IPS-18c (cell line): ENCODE data around the gene SRSF7.

Experiments
- H3K4me3 ChIP-seq: 2 replicates; pipeline ENCODE4 v1.7.0; 2013; ENCODE audit warnings: low read depth, mild to moderate bottlenecking, low read length, moderate library complexity; ENCODE audit not compliant: insufficient read depth
- H3K9me3 ChIP-seq: one replicate; pipeline ENCODE4 v1.6.1; 2013; ENCODE audit warnings: mild to moderate bottlenecking, low read length, moderate library complexity; ENCODE audit not compliant: control insufficient read depth, insufficient read depth

The SRSF7 gene

DNA sequence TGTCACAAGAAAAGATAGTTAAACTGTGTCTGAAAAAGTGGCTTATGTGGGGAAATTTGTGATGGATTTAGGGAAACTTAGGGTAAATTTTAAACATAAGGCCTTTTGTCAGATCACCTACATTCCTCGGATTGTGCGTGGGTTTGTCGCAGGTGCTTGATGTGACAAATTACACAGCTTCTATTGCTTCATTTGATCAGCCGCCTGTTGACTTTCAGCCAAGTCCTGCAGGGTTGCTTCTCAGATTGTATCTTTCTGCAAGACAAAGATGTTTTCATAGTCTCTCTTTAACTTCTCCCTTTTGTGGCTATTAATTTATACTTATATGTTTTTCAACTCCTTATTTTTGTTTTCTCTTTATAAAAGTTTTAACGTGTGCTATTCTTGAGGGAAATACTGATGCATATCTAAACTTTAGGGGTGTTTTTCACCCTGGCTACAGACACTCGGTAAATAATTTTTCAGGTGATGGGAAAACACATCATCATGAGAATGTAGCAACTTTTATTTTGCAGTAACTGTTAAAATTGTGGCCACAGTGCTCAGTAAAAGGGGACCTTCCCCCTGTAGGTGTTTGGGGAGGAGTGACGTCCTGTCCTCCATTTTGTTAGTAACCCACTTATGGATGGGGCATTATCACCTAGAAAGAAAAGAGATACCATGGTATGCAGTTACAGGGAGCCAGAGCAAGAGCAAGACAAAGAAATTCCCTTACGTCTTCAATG lies 53.9 kb downstream of the SRSF7 start:
- H3K4me3 ChIP-seq: no peak overlapping the region
- H3K9me3 ChIP-seq: no peaks in the 10 kb centered on the region
